GM10248 (cell line): ENCODE results near the gene CD164L2.
"Not testable (repeated sequence)": the region's sequence is repeated elsewhere in the genome, so short reads cannot be mapped to it uniquely, and the experiment has no call there.

Source experiments
- CTCF ChIA-PET: fragments of 300-600 bp; sonication (Branson Sonifier 250); formaldehyde crosslinking; extraction: SDS; loops from one replicate; lab custom pipeline; 2021; ENCODE audit warnings: antibody characterized with exemption; lab: Yijun Ruan, JAX
- POLR2A ChIA-PET: fragments of 350-650 bp; sonication (Branson Sonifier 250); formaldehyde crosslinking; extraction: SDS; loops from one replicate; lab custom pipeline; 2020; ENCODE audit warnings: antibody characterized with exemption; lab: Yijun Ruan, JAX
- DNase-seq: peaks from one replicate; pipeline ENCODE4 v3.0.0; 2012; ENCODE audit errors: extremely low spot score
- TF ChIP-seq, protein P1 (sequence below): IDR thresholded peaks from 2 replicates; pipeline ENCODE4 v1.5.1; 2012; ENCODE audit warnings: mild to moderate bottlenecking, low read depth; ENCODE audit errors: extremely low read depth, missing control alignments, control extremely low read depth

The CD164L2 gene

DNA sequence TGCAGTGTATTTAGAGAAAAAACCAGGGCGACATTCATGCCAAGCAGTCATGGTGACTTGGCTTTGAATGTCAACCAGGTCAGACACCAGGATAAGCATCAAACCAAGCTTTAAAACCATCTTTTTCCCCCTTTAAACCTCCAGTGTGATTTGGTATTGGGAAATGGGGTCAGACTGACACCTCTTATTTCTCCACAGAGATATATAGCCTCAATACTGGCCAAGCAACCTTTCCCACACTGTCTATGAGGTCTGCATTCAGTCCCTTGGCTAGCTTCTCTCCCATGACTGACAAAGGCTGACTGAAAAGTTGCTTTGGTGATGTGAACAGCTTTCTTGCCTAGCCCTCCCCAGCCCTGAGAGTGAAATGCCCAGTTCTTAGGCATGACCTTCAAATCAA, 31.0 kb upstream of the CD164L2 start:
- ChIA-PET POLR2A (no interaction called here), CTCF (interaction anchor here (0.7 to 5.1 kb wide), 11 partner anchors 9 to 250 kb away, joined by 3 to 41 read pairs (median 6); no protein-coding TSS in a partner anchor)
- TF ChIP-seq, protein P1, sequence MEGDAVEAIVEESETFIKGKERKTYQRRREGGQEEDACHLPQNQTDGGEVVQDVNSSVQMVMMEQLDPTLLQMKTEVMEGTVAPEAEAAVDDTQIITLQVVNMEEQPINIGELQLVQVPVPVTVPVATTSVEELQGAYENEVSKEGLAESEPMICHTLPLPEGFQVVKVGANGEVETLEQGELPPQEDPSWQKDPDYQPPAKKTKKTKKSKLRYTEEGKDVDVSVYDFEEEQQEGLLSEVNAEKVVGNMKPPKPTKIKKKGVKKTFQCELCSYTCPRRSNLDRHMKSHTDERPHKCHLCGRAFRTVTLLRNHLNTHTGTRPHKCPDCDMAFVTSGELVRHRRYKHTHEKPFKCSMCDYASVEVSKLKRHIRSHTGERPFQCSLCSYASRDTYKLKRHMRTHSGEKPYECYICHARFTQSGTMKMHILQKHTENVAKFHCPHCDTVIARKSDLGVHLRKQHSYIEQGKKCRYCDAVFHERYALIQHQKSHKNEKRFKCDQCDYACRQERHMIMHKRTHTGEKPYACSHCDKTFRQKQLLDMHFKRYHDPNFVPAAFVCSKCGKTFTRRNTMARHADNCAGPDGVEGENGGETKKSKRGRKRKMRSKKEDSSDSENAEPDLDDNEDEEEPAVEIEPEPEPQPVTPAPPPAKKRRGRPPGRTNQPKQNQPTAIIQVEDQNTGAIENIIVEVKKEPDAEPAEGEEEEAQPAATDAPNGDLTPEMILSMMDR, result no peak
- DNase-seq, result no peak

DNA sequence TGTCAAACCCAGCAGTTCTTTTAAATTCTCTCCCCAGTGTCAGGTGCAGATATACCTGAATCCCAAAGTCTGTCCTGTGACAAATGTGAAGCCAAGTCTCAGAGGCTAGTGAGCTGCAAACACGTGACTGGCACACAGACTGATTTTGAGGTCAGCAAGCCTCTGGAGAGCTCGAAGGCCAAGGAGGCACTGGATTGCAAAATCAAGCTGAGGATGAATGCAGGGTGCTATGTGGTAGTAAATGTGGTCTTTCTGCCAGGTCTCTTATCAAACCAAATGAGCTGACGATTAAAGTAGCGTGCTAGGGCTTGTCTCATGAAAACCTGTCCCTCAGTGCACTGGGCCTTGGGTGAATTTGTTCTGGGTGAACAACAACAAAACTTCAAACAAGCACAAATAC, 29.9 kb upstream of the CD164L2 start:
- TF ChIP-seq, protein P1, result no peak
- no peak for DNase-seq
- ChIA-PET POLR2A (interaction anchor here (0.6 kb wide), 1 partner anchor 258 kb away, joined by 4 read pairs; no protein-coding TSS in a partner anchor), CTCF (interaction anchor here (0.9 to 5.1 kb wide), 8 partner anchors 11 to 195 kb away, joined by 3 to 41 read pairs (median 6); no protein-coding TSS in a partner anchor)

DNA sequence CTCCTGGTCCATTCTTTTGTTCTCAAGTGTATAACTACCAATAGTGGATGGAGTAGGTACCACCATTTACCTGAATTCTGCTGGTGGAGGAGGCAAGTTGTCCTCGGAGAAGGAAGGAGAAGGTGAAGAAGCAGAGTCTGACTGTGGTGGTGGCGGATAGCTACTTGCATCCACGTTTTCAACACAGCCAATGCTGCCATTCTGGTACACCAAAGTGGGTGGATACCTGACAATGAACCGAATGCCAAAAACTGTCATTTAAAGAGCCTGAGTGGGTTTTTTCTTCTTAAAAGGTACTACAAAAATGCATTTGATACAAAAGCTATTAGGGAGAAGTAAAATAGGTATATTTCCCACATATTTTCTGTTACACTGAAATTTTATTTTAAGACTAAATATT, 29.4 kb upstream of the CD164L2 start:
- ChIA-PET POLR2A (interaction anchor here (0.6 kb wide), 1 partner anchor 258 kb away, joined by 4 read pairs; no protein-coding TSS in a partner anchor), CTCF (interaction anchor here (0.9 to 5.1 kb wide), 8 partner anchors 10 to 195 kb away, joined by 3 to 41 read pairs (median 6); no protein-coding TSS in a partner anchor)
- TF ChIP-seq, protein P1, result no peak
- DNase-seq, result no peak

DNA sequence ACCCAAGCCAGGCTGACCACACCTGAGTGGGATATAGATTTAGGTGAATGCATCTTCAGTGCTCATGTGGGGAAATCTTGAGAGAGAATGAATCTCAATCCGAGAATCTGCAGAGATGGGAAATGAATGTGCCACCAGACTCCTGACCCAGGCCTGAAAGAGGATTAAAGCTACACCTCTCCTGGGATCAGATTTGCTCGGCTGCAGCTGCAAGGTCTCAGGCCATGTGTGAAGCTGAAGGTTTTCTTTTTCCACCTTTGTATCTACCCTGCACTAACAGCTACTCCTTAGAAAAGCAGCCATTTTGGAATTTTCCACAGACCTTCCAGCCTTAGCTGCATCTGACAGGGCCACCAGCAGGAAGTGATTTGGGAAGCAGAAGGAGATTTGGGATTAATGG, 27.6 kb upstream of the CD164L2 start:
- TF ChIP-seq, protein P1, result no peak
- ChIA-PET CTCF (interaction anchor here (0.7 to 2.0 kb wide), 11 partner anchors 15 to 259 kb away, joined by 3 to 7 read pairs (median 5); partner anchors contain the start of gene WASF2), POLR2A (no interaction called here)
- no peak for DNase-seq

DNA sequence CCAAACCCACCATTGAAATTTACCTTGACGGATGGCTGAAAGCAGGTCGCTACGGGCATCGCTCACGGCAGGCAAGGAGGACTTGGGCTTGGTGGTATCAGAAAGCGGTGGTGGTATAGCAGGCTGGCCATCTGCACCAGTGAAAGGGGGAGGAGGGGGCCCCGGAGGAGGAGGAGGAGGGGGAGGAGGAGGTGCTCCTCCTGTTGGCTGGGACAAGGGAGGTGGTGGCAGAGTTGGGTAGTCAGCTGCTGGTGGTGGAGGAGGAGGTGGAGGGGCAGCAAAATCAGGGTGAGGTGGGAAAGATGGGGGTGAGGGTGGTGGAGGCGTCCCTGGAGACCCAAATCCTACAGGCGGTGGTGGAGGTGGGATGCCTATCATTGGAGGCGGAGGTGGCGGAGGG, 26.5 kb upstream of the CD164L2 start:
- ChIA-PET CTCF (interaction anchor here (1.4 to 2.0 kb wide), 6 partner anchors 22 to 113 kb away, joined by 3 to 7 read pairs (median 5); partner anchors contain the start of gene WASF2), POLR2A (no interaction called here)
- TF ChIP-seq, protein P1, result no peak
- DNase-seq, result no peak

DNA sequence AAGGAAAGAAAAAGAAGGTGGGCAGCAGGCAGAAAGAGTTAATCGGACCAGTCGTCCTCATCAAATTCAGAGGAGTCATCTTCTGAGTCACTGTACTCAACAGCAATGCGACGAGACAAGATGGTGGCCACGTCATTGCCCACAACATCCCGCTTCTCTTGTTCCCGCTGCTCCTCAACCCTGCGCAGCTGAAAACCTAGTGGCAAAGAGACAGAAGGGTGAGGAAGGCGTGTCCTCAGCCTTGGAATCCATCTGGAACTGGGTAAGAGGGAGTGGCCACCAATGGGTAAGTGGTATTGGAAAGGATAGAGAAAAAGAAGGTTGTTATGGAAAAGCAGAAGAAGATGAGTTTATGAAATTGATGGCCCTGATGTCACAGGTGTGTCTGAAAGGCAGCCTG, 25.0 kb upstream of the CD164L2 start:
- CTCF ChIA-PET, result interaction anchor here (1.4 to 1.5 kb wide), 2 partner anchors 14 to 32 kb away, joined by 3 read pairs; no protein-coding TSS in a partner anchor
- TF ChIP-seq, protein P1, result no peak
- POLR2A ChIA-PET, result no interaction called here
- DNase-seq, result no peak

DNA sequence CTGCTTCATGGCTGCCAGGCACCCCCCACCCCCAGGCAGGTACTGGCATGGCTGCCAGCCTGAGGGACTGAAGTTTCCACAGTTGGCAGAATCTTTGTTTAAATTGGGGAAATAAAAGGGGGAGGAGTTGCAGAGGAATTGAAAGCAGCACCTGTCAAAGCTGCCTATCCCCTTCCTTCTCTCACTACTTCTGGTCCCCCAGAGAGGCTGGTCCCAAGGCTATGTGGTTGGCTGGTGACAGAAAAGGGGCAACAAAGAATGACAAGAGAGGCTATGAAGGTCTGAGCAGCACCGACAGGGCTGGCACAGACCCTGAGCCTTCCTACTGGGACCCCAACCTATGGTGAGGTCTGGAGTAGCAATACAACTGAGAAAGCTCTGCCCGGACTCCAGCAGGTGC, 23.7 kb upstream of the CD164L2 start:
- DNase-seq, POLR2A ChIA-PET: not testable (repeated sequence)
- CTCF ChIA-PET, result interaction anchor here (1.0 to 14.3 kb wide), 4 partner anchors 9 to 108 kb away, joined by 3 to 324 read pairs (median 4); no protein-coding TSS in a partner anchor
